Spleen (tissue), 11 donors: ENCODE results near the gene ZCCHC7. TPM values are rescaled to one million over a fixed set of nuclear protein-coding genes. Genes with fewer than 3 reads are reported as not detected.
"Not testable (repeated sequence)": the region's sequence is repeated elsewhere in the genome, so short reads cannot be mapped to it uniquely, and the experiment has no call there.

Experiments
- DNase-seq: peaks from one replicate; pipeline ENCODE4 v3.0.0-alpha.2; 2020
- H3K27ac ChIP-seq, 8 donors: fragments of 200-600 bp; sonication (generic) in 7 of 8; 1 replicate in 4 of 8; 2 replicates in 4 of 8; pipeline versions ENCODE4 v1.5.0 to v1.8.0; 2016 to 2021; ENCODE audit warnings: inconsistent platforms in 4 of 8, mild to moderate bottlenecking in 4 of 8, moderate library complexity in 1 of 8
- H3K27me3 ChIP-seq, 7 donors: fragments of 200-600 bp; sonication (generic) in 6 of 7; replicated peaks in 1 of 7; 1 replicate in 4 of 7; 2 replicates in 3 of 7; pipeline versions ENCODE4 v1.5.0 to v1.8.0; 2016 to 2021; ENCODE audit warnings: inconsistent platforms in 3 of 7, mild to moderate bottlenecking in 1 of 7
- H3K36me3 ChIP-seq, 6 donors: fragments of 200-600 bp; sonication (generic) in 5 of 6; 1 replicate in 4 of 6; 2 replicates in 2 of 6; pipeline versions ENCODE4 v1.5.0 to v1.8.0; 2016 to 2021; ENCODE audit warnings: inconsistent platforms in 2 of 6
- H3K4me1 ChIP-seq, 6 donors: fragments of 200-600 bp; sonication (generic) in 5 of 6; 1 replicate in 3 of 6; 2 replicates in 3 of 6; pipeline versions ENCODE4 v1.5.0 to v1.8.0; 2016 to 2021; ENCODE audit warnings: inconsistent platforms in 3 of 6
- H3K4me3 ChIP-seq, 8 donors: fragments of 200-600 bp; sonication (generic) in 7 of 8; 1 replicate in 4 of 8; 2 replicates in 4 of 8; pipeline versions ENCODE4 v1.5.0 to v1.8.0; 2016 to 2021; ENCODE audit warnings: inconsistent platforms in 4 of 8, mild to moderate bottlenecking in 4 of 8, moderate library complexity in 2 of 8
- H3K9me3 ChIP-seq, 8 donors: fragments of 200-600 bp; sonication (generic) in 7 of 8; 1 replicate in 4 of 8; 2 replicates in 4 of 8; pipeline versions ENCODE4 v1.5.0 to v1.8.0; 2016 to 2021; ENCODE audit warnings: inconsistent platforms in 4 of 8
- CTCF ChIP-seq, 11 experiments: fragments of 200-600 bp in 7 of 11; fragments of 450-650 bp in 4 of 11; sonication (generic) in 4 of 11; IDR thresholded peaks in 8 of 11; conservative IDR thresholded peaks in 3 of 11; 1 replicate in 7 of 11; 2 replicates in 4 of 11; pipeline versions ENCODE4 v1.4.0 to v1.8.0; 2016 to 2021; ENCODE audit warnings: antibody characterized with exemption in 11 of 11, inconsistent platforms in 4 of 11, mild to moderate bottlenecking in 1 of 11
- POLR2A ChIP-seq, 3 donors: fragments of 450-650 bp; IDR thresholded peaks; one replicate each; pipeline ENCODE4 v1.5.1; 2017; ENCODE audit warnings: antibody characterized with exemption in 3 of 3, mild to moderate bottlenecking in 1 of 3
- POLR2AphosphoS5 ChIP-seq, 3 donors: sonication (generic); formaldehyde crosslinking; IDR thresholded peaks; one replicate each; pipeline ENCODE4 v1.5.1; 2017; ENCODE audit warnings: antibody characterized with exemption in 3 of 3
- WGBS, 5 donors: extraction: QIAGEN DNeasy Blood & Tissue Kit in 3 of 5; methylation state at CpG; one replicate each; pipeline versions ENCODE4 v1.1.5 to v1.1.7; 2013 to 2018; 5-methylcytosine and 5-hydroxymethylcytosine counted together
- intact Hi-C: fragments of 100-400 bp; cut with DNase I; formaldehyde crosslinking; loops from one replicate; pipeline ENCODE4 v1.15.0; 2023; ENCODE audit warnings: low total_unique reads
- polyA plus RNA-seq, 3 donors: library from polyadenylated mRNA; stranded (reverse); fragments of 200-250 nt; gene quantifications; one replicate each; pipeline ENCODE4 v1.2.1, GENCODE V29; 2013
- total RNA-seq, 7 donors: library from RNA; depleted of rRNA in 3 of 7; stranded (reverse); fragments of >200 nt in 3 of 7; fragmentation: NEBNext Ultra II Directional in 4 of 7; extraction: Animal tissue kit (Norgen Biotek cat#: 25700) in 4 of 7; gene quantifications; one replicate each; pipeline versions ENCODE4 v1.1.0 to v1.2.1, GENCODE V29; 2016 to 2021
- donor health status: healthy with polysubstance abuse.
- donor health status: DM: no; HTN: no; CAD: no; lungs with moderate emphysema.
- donor health status: DM: no; HTN: no; CAD: no.
- donor health status: Bipolar disorder and iron deficiency.
- donor health status: healthy.
- donor health status: DM: no; HTN: no; CAD: no.
- donor health status: DM: yes; HTN: yes; CAD: no.

Gene ZCCHC7
- total and polyA plus RNA-seq, 10 donors = 17.0 to 50.6 (median 38.1) TPM

GRCh38 chr9:37395663-37396062 lies 275.3 kb downstream of the ZCCHC7 start:
- Histone ChIP-seq H3K4me3 (no peak overlapping the region), H3K9me3 (no peaks in the 10 kb centered on the region), H3K27ac (no peak overlapping the region), H3K4me1 (peaks cover 0 to 24% (median 1%) of the 10 kb centered on the region in 6 donors), H3K36me3 (no peaks in the 10 kb centered on the region), H3K27me3 (no peaks in the 10 kb centered on the region)
- 80 to 89% (median 85%) methylated on average over 8 of the region's 8 CpGs for WGBS, 5 donors
- TF ChIP-seq POLR2A (IDR thresholded peaks at IDR 0.05) (no peak), CTCF (IDR thresholded peaks at IDR 0.05 in 8 of 11, conservative IDR thresholded peaks at IDR 0.05 in 3 of 11) (no peak), POLR2AphosphoS5 (IDR thresholded peaks at IDR 0.05) (no peak)
- DNase-seq = no peak
- intact Hi-C loops = no loop called here

DNA sequence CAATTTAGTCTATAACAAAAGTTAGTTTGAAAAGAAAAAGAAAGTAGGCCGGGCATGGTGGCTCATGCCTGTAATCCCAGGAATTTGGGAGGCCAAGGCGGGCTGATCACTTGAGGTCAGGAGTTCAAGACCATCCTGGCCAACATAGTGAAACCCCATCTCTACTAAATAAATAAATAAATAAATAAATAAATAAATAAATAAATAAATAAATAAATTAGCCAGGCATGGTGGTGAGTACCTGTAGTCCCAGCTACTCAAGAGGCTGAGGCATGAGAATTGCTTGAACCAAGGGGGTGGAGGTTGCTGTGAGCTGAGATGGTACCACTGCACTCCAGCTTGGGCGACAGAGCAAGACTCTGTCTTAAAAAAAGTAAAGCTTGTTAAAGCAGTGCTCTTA lies 277.6 kb downstream of the ZCCHC7 start:
- WGBS, 5 donors = 88 to 92% (median 90%) methylated on average over 3 of the region's 3 CpGs
- H3K9me3 ChIP-seq, H3K27me3 ChIP-seq, intact Hi-C loops, H3K4me3 ChIP-seq, DNase-seq, H3K36me3 ChIP-seq, H3K27ac ChIP-seq: not testable (repeated sequence)
- peaks cover 0 to 26% (median 6%) of the 10 kb centered on the region in 6 donors for H3K4me1 ChIP-seq

DNA sequence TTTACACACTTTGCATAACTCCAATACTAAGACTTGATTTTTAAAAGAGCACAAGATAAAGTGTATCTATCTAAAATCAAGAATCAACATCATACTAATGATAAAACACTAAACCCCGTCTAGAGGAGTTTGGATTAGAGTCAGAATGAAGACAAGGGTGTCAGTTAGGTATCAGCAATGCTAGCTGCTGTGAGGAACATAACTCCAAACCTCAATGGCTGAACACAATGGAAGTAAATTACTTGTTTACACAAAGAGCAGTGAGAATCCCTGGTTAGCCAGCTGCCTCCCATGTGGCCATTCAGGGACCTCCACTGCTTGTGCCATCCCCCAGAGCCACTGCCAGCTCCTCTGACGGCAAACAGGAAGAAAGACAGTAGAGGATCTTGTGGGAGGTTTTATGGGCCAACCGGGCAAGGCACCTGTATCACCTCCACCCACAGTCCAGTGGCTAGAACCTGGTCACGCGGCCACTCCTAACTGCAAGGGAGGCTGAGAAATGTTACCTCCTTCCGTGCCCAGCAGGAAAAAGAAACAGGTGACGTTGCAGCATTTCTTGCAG lies 278.2 kb downstream of the ZCCHC7 start:
- DNase-seq = no peak
- H3K27ac ChIP-seq = no peak overlapping the region
- H3K9me3 ChIP-seq = no peaks in the 10 kb centered on the region
- H3K4me3 ChIP-seq = no peak overlapping the region
- 58 to 75% (median 65%) methylated on average over 7 of the region's 7 CpGs for WGBS, 5 donors
- intact Hi-C loops = no loop called here
- no peaks in the 10 kb centered on the region for H3K27me3 ChIP-seq
- no peaks in the 10 kb centered on the region for H3K36me3 ChIP-seq
- TF ChIP-seq CTCF (IDR thresholded peaks at IDR 0.05 in 8 of 11, conservative IDR thresholded peaks at IDR 0.05 in 3 of 11) (no peak), POLR2AphosphoS5 (IDR thresholded peaks at IDR 0.05) (no peak), POLR2A (IDR thresholded peaks at IDR 0.05) (no peak)
- peaks cover 0 to 32% (median 10%) of the 10 kb centered on the region in 6 donors for H3K4me1 ChIP-seq

GRCh38 chr9:37399336-37399735 lies 279.0 kb downstream of the ZCCHC7 start:
- intact Hi-C loops = no loop called here
- TF ChIP-seq CTCF (IDR thresholded peaks at IDR 0.05 in 8 of 11, conservative IDR thresholded peaks at IDR 0.05 in 3 of 11) = no peak
- Histone ChIP-seq H3K27me3 (no peaks in the 10 kb centered on the region), H3K4me3 (no peak overlapping the region), H3K4me1 (peaks cover 0 to 33% (median 10%) of the 10 kb centered on the region in 6 donors), H3K36me3 (no peaks in the 10 kb centered on the region), H3K27ac (no peak overlapping the region), H3K9me3 (no peaks in the 10 kb centered on the region)
- DNase-seq = no peak
- 61 to 77% (median 72%) methylated on average over 2 of the region's 2 CpGs for WGBS, 5 donors

DNA sequence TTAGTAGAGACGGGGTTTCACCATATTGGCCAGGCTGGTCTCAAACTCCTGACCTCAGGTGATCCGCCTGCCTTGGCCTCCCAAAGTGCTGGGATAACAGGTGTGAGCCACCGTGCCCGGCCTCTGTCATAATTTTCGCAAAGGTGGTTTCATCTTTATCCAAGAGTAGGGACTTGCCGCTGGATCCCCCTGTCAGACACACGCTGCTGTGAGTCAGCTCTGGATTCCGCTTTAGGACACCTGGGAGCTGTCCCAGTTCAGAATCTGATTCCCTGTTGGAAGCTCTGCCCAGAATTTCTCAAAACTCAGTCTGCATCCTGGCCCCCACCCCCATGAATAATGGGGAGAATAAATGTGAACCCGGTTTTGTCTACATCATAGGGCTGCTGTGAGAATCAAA lies 284.2 kb downstream of the ZCCHC7 start:
- Histone ChIP-seq H3K27me3 (no peaks in the 10 kb centered on the region), H3K4me3 (no peak overlapping the region), H3K27ac (no peak overlapping the region), H3K36me3 (no peaks in the 10 kb centered on the region), H3K4me1 (peaks cover 0 to 49% (median 21%) of the 10 kb centered on the region in 6 donors), H3K9me3 (no peaks in the 10 kb centered on the region)
- intact Hi-C loops = no loop called here
- no peak for DNase-seq
- WGBS, 5 donors = 84 to 94% (median 93%) methylated on average over 7 to 9 of the region's 9 CpGs
- TF ChIP-seq CTCF (IDR thresholded peaks at IDR 0.05 in 8 of 11, conservative IDR thresholded peaks at IDR 0.05 in 3 of 11) (no peak), POLR2AphosphoS5 (IDR thresholded peaks at IDR 0.05) (no peak)
